Psoas muscle (tissue), 8 donors: ENCODE measurements around the gene POFUT2. TPM values are rescaled to one million over a fixed set of nuclear protein-coding genes. Genes with fewer than 3 reads are reported as not detected.

ENCODE experiments used
- ATAC-seq, 4 donors: fragments of 200-7000 bp; cut with Tn5 transposase; one replicate each; pipeline ENCODE4 v1.9.1; 2020; ENCODE audit warnings: moderate library complexity in 3 of 4, mild to moderate bottlenecking in 2 of 4
- DNase-seq, 2 donors: peaks; one replicate each; pipeline ENCODE4 v3.0.0-alpha.2; 2020
- H3K27ac ChIP-seq: fragments of 200-600 bp; one replicate; pipeline ENCODE4 v1.8.0; 2022
- H3K27me3 ChIP-seq, 3 donors: fragments of 200-600 bp in 1 of 3; one replicate each; pipeline versions ENCODE4 v1.6.1 to v1.8.0; 2013 to 2022; ENCODE audit warnings: low read length in 2 of 3, mild to moderate bottlenecking in 2 of 3, moderate library complexity in 1 of 3; ENCODE audit not compliant: insufficient read depth in 3 of 3
- H3K36me3 ChIP-seq, 2 donors: fragments of 200-600 bp in 1 of 2; one replicate each; pipeline versions ENCODE4 v1.6.1 to v1.8.0; 2013 to 2022; ENCODE audit warnings: low read depth in 1 of 2, mild to moderate bottlenecking in 1 of 2, moderate library complexity in 1 of 2; ENCODE audit not compliant: insufficient read depth in 1 of 2
- H3K4me1 ChIP-seq: fragments of 200-600 bp; one replicate; pipeline ENCODE4 v1.8.0; 2022
- H3K4me3 ChIP-seq: fragments of 200-600 bp; one replicate; pipeline ENCODE4 v1.8.0; 2022; ENCODE audit warnings: mild to moderate bottlenecking
- H3K9me3 ChIP-seq: fragments of 200-600 bp; one replicate; pipeline ENCODE4 v1.8.0; 2022
- CTCF ChIP-seq: fragments of 200-600 bp; IDR thresholded peaks from one replicate; pipeline ENCODE4 v1.8.0; 2022; ENCODE audit warnings: antibody characterized with exemption
- WGBS, 3 donors: extraction: QIAGEN DNeasy Blood & Tissue Kit; methylation state at CpG; one replicate each; pipeline versions ENCODE4 v1.1.6 to v1.1.7; 2013; 5-methylcytosine and 5-hydroxymethylcytosine counted together
- intact Hi-C, 2 donors: fragments of 100-400 bp; cut with DNase I; formaldehyde crosslinking; loops; one replicate each; pipeline versions ENCODE4 v1.11.0 to v1.14.2; 2022
- polyA plus RNA-seq, 3 donors: library from polyadenylated mRNA; stranded (reverse); fragments of 200-250 nt; gene quantifications; one replicate each; pipeline ENCODE4 v1.2.3, GENCODE V29; 2013
- total RNA-seq, 4 donors: library from RNA; stranded (reverse); fragmentation: NEBNext Ultra II Directional in 2 of 4; extraction: Animal tissue kit (Norgen Biotek cat#: 25700) in 2 of 4; gene quantifications; one replicate each; pipeline versions ENCODE4 v1.2.1 to v1.2.4, GENCODE V29; 2021 to 2023
- donor health status: healthy with polysubstance abuse.
- donor health status: DM: no; HTN: no; CAD: no; lungs with moderate emphysema.
- donor health status: Bipolar disorder and iron deficiency.
- donor health status: healthy.
- donor health status: DM: yes; HTN: yes; CAD: no.
- donor health status: DM: no; HTN: no; CAD: no.
- donor health status: DM: no; HTN: no; CAD: no.
- donor health status: DM: yes; HTN: yes; CAD: no.

POFUT2 gene
- total and polyA plus RNA-seq, 7 donors: 5.6 to 13.9 (median 10.8) TPM

GRCh38 chr21:45252448-45252925, 35.2 kb downstream of the POFUT2 start:
- no peaks in the 10 kb centered on the region for H3K36me3 ChIP-seq
- TF ChIP-seq CTCF: no peak
- H3K4me1 ChIP-seq: no peaks in the 10 kb centered on the region
- ATAC-seq (no peak), DNase-seq (peak in 1 of 2 donors; percentile 39)
- intact Hi-C loops: no loop called here
- peaks cover 0 to 56% (median 16%) of the 10 kb centered on the region in 3 donors for H3K27me3 ChIP-seq
- no peak overlapping the region for H3K4me3 ChIP-seq
- 89 to 98% (median 93%) methylated on average over 12 to 13 of the region's 13 CpGs for WGBS, 3 donors
- no peak overlapping the region for H3K27ac ChIP-seq
- no peaks in the 10 kb centered on the region for H3K9me3 ChIP-seq

GRCh38 chr21:45251635-45252447, 35.9 kb downstream of the POFUT2 start:
- Histone ChIP-seq H3K4me1 (no peaks in the 10 kb centered on the region), H3K9me3 (no peaks in the 10 kb centered on the region), H3K27ac (no peak overlapping the region), H3K4me3 (no peak overlapping the region), H3K36me3 (no peaks in the 10 kb centered on the region), H3K27me3 (peaks cover 0 to 61% (median 12%) of the 10 kb centered on the region in 3 donors)
- 90 to 95% (median 93%) methylated on average over 28 of the region's 28 CpGs for WGBS, 3 donors
- DNase-seq: peak in 1 of 2 donors; percentile 21
- no peak for TF ChIP-seq CTCF
- no peak for ATAC-seq
- intact Hi-C loops: no loop called here

GRCh38 chr21:45250914-45251634, 36.6 kb downstream of the POFUT2 start:
- intact Hi-C loops: no loop called here
- ATAC-seq (no peak), DNase-seq (no peak)
- no peaks in the 10 kb centered on the region for H3K36me3 ChIP-seq
- H3K9me3 ChIP-seq: no peaks in the 10 kb centered on the region
- 78 to 92% (median 89%) methylated on average over 14 of the region's 14 CpGs for WGBS, 3 donors
- no peak for TF ChIP-seq CTCF
- H3K4me3 ChIP-seq: no peak overlapping the region
- H3K27me3 ChIP-seq: peaks cover 0 to 62% (median 14%) of the 10 kb centered on the region in 3 donors
- H3K4me1 ChIP-seq: no peaks in the 10 kb centered on the region
- no peak overlapping the region for H3K27ac ChIP-seq

- DNase-seq (no peak), ATAC-seq (no peak)
- no peaks in the 10 kb centered on the region for H3K36me3 ChIP-seq
- H3K9me3 ChIP-seq: no peaks in the 10 kb centered on the region
- H3K27me3 ChIP-seq: peaks cover 0 to 60% (median 13%) of the 10 kb centered on the region in 3 donors
- WGBS, 3 donors: 87 to 97% (median 94%) methylated on average over 3 of the region's 3 CpGs
- TF ChIP-seq CTCF: no peak
- intact Hi-C loops: no loop called here
- no peak overlapping the region for H3K4me3 ChIP-seq
- no peaks in the 10 kb centered on the region for H3K4me1 ChIP-seq
- H3K27ac ChIP-seq: no peak overlapping the region
These were observed 37.4 kb downstream of the POFUT2 start for GRCh38 chr21:45250272-45250671.
